DMS 273 (cell line): ENCODE measurements around the gene SPOP.
"Not testable (repeated sequence)": the region's sequence is repeated elsewhere in the genome, so short reads cannot be mapped to it uniquely, and the experiment has no call there.

Source experiments
- DNase-seq: peaks from one replicate; lab custom pipeline; 2025; ENCODE audit not compliant: unreplicated experiment; lab: John Stamatoyannopoulos, UW

Gene SPOP

GRCh38 chr17:49554694-49555494, 123.0 kb downstream of the SPOP start:
- DNase-seq, result no peak

GRCh38 chr17:49553676-49554335, 124.1 kb downstream of the SPOP start:
- DNase-seq, result no peak

- DNase-seq, result peak; percentile 50
These were observed 125.7 kb downstream of the SPOP start for GRCh38 chr17:49552070-49552751.

GRCh38 chr17:49551221-49552069, 126.5 kb downstream of the SPOP start:
- no peak for DNase-seq

- not testable (repeated sequence) for DNase-seq
These were observed 127.1 kb downstream of the SPOP start for GRCh38 chr17:49550764-49551163.

GRCh38 chr17:49549691-49550678, 127.9 kb downstream of the SPOP start:
- DNase-seq, result no peak

- no peak for DNase-seq
These were observed 128.6 kb downstream of the SPOP start for GRCh38 chr17:49549311-49549605.
